SHP77 treated with DMSO at 0.1 percent for 48 hours (cell line): ENCODE results near the gene MYO18A.
"Not testable (repeated sequence)": the region's sequence is repeated elsewhere in the genome, so short reads cannot be mapped to it uniquely, and the experiment has no call there.

Experiments used
- DNase-seq: peaks from one replicate; lab custom pipeline; 2025; lab: John Stamatoyannopoulos, UW

Gene MYO18A, protein sequence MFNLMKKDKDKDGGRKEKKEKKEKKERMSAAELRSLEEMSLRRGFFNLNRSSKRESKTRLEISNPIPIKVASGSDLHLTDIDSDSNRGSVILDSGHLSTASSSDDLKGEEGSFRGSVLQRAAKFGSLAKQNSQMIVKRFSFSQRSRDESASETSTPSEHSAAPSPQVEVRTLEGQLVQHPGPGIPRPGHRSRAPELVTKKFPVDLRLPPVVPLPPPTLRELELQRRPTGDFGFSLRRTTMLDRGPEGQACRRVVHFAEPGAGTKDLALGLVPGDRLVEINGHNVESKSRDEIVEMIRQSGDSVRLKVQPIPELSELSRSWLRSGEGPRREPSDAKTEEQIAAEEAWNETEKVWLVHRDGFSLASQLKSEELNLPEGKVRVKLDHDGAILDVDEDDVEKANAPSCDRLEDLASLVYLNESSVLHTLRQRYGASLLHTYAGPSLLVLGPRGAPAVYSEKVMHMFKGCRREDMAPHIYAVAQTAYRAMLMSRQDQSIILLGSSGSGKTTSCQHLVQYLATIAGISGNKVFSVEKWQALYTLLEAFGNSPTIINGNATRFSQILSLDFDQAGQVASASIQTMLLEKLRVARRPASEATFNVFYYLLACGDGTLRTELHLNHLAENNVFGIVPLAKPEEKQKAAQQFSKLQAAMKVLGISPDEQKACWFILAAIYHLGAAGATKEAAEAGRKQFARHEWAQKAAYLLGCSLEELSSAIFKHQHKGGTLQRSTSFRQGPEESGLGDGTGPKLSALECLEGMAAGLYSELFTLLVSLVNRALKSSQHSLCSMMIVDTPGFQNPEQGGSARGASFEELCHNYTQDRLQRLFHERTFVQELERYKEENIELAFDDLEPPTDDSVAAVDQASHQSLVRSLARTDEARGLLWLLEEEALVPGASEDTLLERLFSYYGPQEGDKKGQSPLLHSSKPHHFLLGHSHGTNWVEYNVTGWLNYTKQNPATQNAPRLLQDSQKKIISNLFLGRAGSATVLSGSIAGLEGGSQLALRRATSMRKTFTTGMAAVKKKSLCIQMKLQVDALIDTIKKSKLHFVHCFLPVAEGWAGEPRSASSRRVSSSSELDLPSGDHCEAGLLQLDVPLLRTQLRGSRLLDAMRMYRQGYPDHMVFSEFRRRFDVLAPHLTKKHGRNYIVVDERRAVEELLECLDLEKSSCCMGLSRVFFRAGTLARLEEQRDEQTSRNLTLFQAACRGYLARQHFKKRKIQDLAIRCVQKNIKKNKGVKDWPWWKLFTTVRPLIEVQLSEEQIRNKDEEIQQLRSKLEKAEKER (N-terminal part only)

DNA sequence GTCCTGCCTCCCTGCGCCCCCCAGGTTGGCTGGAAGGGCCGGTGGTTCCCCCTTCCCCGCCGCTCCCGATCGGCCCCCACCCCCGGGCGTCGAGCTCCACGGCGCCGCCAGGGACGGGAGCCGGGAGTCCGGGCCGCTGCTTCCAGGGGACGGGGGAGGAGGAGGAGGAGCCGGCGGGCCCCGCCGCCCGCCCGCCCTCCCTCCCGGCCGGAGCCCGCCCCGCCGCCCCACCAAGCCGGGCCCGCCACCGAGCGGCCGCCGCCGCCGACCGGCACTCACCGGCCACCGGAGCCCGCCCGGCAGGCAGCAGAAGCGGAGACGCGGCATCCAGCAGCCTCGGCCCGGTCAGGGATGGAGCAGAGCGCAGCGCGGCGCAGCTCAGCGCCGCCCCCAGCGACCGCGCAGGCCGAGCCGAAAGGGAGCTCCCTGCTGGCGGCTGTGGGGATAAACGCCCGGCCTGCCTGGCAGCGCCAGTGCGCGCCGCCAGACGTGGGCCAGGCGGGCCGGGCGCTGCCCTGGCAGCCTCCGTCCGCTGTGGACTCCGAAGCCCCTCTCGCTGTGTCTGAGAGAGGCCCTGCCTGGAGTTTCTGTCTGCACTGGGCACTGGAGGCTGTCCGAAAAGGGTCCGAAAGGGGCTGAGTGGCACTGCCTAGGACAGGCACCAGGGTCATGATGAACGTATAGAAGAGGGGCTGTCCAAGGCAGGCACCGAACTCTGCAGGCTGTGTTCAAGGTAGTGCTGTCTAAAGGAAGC, at the start of gene MYO18A:
MYO18A (minus strand) TSS at position 365 of the 754 bp plus-strand sequence. CDS start 13,458 bp downstream, outside the sequence.
- peak; percentile 35 for DNase-seq

DNA sequence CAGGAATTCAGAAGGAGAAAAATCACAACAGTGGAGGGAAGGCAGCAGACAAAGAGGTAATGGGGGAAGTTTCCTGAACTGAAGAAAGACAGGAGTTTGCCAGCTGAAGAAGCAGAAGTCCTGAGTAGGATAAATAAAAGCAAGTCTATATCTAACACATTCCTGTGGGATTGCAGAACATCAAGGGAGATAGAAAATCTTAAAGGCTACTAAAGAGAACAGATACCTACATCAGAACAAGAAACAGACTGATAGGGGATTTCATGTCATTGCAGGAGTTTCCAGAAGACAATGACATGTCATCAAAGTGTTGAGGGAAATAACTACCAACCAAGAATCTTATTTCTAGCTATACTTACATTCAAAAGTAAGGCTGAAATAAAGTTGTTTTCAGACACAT, 45.2 kb upstream of the MYO18A start:
- no peak for DNase-seq

DNA sequence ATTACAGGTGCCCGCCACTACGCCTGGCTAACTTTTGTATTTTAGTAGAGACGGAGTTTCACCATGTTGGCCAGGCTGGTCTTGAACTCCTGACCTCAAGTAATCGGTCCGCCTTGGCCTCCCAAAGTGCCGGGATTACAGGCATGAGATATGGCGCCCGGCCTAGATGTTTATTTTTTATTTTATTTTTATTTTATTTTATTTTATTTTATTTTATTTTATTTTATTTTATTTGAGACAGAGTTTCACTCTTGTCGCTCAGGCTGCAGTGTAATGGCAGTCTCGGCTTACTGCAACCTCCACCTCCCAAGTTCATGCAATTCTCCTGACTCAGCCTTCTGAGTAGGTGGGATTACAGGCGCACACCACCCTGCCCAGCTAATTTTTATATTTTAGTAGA, 41.1 kb upstream of the MYO18A start:
- DNase-seq: not testable (repeated sequence)

DNA sequence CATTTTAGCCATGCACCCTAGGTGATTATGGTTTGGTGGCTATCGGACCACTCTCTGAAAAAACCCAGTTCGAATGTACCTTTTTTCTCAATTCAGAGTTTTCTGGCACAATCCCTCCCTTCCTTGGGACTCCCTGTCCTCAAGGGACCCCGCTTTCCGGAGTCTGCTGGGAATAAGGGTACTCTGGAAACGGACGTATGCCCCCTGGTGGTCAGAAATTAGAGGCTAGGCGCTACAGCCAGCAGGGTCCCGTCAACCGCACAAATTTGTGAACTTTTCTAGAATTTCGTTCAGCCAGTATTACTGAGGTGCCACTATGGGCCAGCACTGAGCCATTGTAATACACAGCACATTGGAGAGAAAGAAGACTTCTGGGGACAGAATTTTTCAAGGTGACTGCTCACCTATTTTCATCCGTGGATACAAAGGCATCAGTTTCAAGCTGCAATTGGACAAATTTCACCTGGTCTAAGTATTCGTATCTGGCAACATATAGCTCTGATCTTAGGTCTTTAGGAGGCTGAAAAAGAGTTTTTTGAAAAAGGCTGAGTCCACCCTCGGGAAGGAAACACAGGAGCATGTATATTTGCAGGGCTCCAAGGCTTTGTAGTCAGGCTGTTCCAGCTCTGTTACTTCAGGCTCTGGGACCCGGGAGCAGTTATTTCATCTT, 39.3 kb upstream of the MYO18A start:
- peak; percentile 33 for DNase-seq

DNA sequence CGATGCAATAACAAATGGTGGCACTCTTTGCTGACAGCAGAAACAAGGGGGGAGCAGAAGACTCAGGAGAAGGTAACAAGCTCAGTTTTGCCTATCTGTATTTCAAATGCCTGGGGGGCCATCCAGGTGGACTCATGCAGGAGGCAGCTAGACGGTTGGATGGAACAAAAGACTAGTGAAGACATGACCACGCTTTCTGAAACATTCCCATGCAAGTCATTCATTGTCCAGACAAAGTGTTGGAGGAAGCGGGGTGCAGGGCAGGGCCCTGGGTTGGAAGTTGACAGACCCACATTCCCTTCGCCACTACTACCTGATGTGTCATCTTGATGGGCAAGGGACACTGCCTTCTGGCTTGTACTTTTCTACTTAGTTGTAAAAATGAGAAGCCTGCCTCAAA, 36.7 kb upstream of the MYO18A start:
- DNase-seq: no peak

DNA sequence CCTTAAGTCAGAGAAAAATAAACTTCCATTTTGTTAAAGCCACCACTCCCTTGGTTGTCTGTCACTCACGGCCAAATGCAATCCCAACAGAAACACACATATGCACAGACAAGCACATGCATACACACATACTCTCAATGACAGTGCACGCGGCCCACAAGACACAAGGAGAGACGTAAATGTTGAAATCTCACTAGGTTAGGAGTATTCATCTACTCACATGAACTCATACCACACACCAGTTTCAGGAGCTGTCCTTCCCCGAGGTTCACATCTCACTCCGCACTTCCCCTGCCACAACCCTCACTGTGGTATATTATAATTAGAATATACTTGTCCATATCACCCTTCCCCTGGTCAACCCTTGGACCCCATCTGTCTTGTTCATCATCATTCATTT, 36.0 kb upstream of the MYO18A start:
- DNase-seq: no peak

DNA sequence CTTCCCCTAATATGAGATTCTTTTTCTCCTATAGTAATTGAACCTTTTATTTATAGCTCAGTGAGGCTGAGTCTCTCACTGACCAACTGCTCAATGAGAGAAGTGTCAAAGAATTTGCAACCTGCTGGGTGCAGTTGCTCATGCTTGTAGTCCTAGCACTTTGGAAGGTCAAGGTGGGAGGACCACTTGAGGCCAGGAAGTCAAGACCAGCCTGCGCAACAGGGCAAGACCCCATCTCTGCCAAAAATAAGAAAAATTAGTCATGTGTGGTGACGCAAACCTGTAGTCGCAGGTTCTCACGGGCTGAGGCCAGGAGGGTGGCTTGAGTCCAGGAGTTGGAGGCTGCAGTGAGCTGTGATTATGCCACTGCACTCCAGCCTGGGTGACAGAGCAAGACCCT, 35.5 kb upstream of the MYO18A start:
- no peak for DNase-seq

DNA sequence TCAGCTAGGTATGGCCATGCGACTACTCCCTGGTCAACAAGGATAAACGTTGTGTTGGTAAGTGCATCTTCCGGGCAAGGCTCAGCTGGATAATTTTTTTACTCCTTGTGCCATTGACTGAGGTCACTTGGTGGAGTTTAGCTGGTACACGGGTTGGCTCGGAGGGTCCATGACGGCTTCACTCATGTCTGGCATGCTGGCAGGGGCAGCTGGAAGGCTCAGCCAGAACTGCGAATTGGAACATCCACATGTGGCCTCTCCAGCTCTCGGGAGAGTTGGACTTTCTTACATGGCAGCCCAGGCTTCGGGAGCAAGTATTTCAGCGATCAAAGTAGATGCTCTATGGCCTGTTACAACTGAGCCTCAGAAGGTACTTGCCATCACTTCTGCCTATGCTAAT, 35.0 kb upstream of the MYO18A start:
- no peak for DNase-seq

DNA sequence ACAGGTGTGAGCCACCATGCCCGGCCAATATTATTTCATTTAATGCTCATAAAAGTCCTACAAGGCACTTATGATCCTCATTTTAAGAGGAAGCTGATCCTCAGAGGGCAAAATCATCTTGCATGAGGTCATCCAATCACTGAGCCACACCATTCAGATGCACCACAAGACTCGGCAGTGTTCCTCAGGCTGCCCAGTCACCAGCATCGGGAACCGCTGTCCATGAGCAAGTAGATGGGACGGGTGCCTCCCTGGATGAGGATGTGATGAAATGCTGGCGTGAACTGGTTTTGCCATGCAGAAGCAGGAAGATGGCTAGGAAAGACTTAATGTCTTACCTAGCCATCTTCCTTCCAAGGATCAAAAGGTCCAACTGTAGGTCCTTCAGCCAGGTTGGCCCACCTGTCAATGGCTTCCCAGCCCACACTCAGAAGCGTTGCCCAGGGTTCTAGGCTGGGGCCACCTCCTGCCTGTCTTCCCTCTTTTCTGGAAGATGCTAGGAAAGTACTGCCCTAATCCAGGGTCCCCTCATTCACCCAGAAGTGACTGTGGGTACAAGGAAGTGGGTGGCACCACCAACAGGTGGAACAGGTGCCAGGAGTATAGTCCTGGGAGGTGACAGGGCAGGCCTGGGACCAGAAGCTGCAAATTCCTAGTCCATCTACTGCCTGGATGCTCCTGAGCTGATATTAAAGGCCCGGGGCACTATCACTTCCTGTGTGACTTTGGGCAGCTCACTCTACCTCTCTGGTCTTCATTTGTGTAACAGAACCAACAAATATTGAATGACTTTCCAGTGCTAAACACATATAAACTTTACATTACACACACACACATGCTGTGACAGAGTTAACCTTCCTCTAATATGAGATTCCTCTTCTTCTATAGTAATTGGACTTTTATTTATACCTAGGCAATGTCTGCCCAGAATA, 34.3 kb upstream of the MYO18A start:
- no peak for DNase-seq

DNA sequence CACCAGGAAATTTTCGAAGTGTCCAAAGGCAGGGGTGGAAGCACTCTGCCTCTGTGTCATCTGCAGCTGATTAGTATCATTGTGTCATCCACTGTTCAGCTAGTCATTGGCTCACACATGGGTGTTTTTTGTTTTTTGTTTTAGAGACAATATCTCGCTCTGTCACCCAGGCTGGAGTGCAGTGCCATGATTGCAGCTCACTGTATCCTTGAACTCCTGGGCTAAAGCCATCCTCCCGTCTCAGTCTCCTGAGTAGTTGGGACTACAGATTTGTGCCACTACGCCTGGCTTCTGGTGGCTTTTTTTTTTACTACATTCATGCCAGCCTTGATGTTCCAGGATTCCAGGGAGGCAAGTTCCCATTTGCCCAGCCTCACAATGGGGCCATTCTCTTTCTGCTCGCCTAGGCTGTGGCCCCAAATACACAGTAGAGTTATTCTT, 32.5 kb upstream of the MYO18A start:
- no peak for DNase-seq

DNA sequence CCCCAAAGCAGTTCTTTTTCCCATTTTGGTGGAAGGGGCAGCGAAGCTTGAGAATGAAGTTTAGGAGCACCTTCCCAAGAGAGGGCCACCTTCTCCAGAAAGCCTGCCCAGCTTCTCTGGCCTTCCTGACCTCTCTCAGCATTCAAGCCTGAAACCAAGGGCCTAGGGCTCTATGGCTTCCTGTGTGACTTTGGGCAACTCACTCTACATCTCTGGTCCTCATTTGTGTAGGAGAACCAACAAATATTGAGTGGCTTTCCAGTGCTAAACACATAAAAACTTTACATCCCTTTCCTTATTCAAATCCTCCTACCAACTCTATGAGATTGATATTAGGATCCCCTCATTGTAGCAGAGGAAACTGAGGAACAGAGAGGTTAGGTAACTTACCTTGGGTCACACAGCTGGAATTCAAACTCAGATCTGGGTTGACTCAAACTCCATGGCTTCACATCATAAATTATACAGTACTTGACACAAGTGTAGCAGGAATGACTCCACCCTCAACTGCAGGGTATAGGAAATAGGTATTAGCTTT, 32.0 kb upstream of the MYO18A start:
- no peak for DNase-seq

DNA sequence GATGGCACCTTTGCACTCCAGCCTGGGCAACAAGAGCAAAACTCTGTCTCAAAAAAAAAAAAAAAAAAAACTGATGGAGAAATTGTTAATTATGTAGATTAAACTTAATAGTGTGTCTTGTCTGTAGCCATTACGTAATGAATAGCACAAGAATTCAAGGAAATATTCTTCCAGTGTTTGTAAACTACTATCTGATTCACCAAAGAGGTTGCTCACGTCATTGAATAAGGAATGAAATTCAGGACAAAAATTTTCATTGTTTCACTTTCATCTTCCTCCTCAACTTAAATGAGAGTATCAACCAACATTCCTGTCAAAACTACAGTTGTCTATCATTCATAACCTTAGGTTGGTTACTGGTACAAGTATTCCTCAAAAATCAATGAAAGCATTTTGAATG, 30.7 kb upstream of the MYO18A start:
- no peak for DNase-seq

DNA sequence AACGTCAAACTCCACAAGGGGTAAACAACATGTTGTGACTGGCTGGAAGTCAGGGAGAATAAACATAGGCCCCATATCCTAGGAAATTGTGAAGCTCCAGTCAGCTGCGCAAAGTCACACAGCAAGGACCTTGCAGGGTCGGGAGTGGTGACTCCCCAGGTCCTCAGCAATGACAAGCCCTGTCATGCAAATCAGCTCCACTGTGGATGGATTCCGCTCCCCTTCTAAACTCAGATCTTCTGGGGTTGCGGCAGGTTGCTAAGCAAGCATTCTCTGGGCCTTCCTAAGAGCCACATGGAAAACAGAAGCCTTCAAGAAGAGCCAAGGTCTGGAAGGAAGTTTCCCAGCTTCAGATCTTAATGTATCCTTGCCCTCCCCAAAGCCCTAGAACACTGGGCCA, 28.9 kb upstream of the MYO18A start:
- no peak for DNase-seq

DNA sequence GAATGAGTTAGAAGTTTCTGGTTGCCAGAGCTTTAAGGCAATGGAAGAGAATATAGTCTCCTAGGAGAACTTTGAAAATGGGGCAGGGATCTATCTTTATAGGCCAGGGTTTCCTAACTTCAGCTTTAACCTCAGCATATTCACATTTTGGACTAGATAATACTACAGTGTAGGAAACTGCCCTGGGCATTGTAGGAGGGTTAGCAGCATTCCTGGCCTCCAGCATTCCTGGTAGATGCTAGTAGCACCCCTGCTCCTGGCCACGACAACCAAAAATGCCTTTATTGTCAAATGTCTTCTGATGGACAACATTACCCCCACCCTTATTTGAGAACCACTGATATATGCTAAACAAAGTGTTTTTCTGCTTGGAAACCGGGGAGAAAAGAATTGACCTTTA, 27.8 kb upstream of the MYO18A start:
- no peak for DNase-seq

DNA sequence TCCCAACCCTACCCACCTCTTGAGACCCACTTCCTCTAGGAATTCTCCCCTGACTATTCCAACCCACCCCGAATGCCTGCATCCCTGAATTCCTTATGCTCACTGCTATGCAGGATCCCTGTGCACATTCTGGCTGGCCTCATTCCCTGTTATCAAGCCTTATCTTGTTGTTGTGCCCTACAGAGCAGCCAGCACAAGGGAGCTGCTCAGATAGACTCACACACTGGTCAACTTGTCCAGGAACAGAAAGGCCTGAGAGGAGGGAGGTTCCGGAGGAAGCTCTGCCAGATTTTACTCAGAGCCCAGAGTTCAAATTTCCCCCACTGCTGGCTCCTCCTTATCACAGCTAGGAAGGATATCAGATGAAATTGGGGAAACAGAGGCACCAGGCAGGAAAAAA, 24.8 kb upstream of the MYO18A start:
- no peak for DNase-seq

DNA sequence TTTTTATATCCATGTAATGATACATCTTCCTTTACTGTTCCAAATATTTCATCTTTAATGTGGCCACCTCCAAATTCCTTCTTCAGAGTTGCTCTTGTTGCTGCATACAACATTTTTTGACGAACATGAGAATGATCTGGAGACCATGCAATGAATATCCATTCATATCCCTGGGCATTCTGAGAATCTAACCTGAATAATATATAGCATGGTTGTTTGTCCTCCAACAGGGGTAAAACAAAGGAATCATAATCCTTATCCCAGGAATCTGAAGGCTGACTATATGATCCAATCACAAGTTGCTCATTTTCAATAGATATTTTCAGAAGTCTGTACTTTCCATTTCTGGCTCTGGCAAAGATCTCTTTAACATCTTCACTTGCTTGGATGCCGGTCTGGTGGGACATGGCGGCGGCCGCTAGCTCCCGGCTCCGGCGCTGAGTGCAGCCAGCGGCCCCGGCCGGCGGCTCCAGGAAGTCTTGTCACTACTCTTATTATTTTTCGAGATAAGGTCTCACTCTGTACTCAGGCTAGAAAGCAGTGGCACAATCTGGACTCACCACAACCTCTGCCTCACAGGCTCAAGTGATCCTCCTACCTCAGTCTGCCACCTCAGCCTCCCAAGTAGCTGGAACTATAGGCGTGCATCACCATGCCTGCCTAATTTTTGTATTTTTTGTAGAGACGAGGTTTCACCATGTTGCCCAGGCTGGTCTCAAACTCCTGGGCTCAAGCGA, 24.0 kb upstream of the MYO18A start:
- DNase-seq: not testable (repeated sequence)

DNA sequence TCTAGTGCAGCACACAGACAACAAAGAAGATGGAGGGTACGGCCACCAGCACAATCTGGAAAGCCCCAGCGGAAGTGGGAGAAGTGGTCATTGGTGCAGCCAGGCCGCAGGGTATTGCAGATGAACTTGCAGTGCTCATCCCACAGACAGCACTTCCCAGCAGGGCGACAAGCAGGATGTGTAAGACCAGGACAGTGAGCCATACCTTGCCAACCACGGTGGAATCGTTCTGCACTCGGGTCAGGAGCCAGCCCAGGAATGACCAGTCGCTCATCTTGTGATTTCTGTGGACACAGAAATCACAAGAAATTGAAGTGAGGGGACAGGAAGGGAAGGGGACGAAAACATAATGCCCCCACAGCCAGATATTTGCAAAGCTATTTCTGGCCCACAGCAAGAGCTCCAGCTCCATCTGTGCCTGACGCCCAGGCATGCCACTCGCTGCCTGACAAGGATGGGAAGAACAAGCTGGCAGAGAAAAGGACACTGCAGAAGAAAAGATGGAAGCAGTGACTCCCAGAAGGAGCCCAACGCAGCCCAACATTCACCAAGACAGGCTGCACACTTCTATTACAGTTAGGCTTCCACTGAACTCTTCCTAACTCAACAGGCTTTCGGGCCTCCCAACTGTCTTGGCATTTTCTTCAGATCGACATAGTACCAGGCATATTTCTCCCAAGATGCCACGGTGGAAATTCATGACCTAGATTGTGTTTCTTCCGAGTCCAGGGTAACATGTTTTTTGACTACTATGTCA, 17.5 kb upstream of the MYO18A start:
- DNase-seq: no peak
